Mesendoderm (in vitro differentiated cells): Measurements from ENCODE around the gene FBLN1.

Source experiments
- DNase-seq: peaks from one replicate; pipeline ENCODE4 v3.0.0; 2013
- H2AK5ac ChIP-seq: 2 replicates; pipeline ENCODE4 v1.6.1; 2013; ENCODE audit warnings: low read length, inconsistent platforms
- H2BK120ac ChIP-seq: 2 replicates; pipeline ENCODE4 v1.6.1; 2013; ENCODE audit warnings: low read depth, mild to moderate bottlenecking, low read length, moderate library complexity, mixed read lengths
- H2BK15ac ChIP-seq: replicated peaks from 2 replicates; pipeline ENCODE4 v1.6.1; 2013; ENCODE audit warnings: low read depth, mild to moderate bottlenecking, moderate library complexity
- H2BK5ac ChIP-seq: 2 replicates; pipeline ENCODE4 v1.6.1; 2013; ENCODE audit warnings: low read length, inconsistent platforms
- H3K18ac ChIP-seq: 2 replicates; pipeline ENCODE4 v1.6.1; 2013; ENCODE audit warnings: mild to moderate bottlenecking, low read length, mixed read lengths
- H3K23ac ChIP-seq: one replicate; pipeline ENCODE4 v1.6.1; 2013; ENCODE audit warnings: low read length
- H3K27ac ChIP-seq: 2 replicates; pipeline ENCODE4 v1.5.1; 2013; ENCODE audit warnings: low read depth, mild to moderate bottlenecking, inconsistent platforms, low read length, moderate library complexity
- H3K27me3 ChIP-seq: 2 replicates; pipeline ENCODE4 v1.6.1; 2013; ENCODE audit warnings: low read length, control low read depth, mild to moderate bottlenecking, inconsistent platforms; ENCODE audit not compliant: insufficient read depth, poor library complexity
- H3K36me3 ChIP-seq: 2 replicates; pipeline ENCODE4 v1.6.1; 2013; ENCODE audit warnings: low read length, inconsistent platforms; ENCODE audit not compliant: control insufficient read depth, insufficient read depth
- H3K4ac ChIP-seq: one replicate; pipeline ENCODE4 v1.6.1; 2013; ENCODE audit warnings: low read depth, mild to moderate bottlenecking, low read length, moderate library complexity
- H3K4me1 ChIP-seq: 2 replicates; pipeline ENCODE4 v1.6.1; 2013; ENCODE audit warnings: low read depth, low read length, inconsistent platforms; ENCODE audit not compliant: control insufficient read depth
- H3K4me2 ChIP-seq: 2 replicates; pipeline ENCODE4 v1.6.1; 2013; ENCODE audit warnings: low read length
- H3K4me3 ChIP-seq: 2 replicates; pipeline ENCODE4 v1.5.1; 2013; ENCODE audit warnings: mild to moderate bottlenecking, low read length
- H3K56ac ChIP-seq: one replicate; pipeline ENCODE4 v1.6.1; 2013; ENCODE audit warnings: low read length
- H3K79me1 ChIP-seq: 2 replicates; pipeline ENCODE4 v1.6.1; 2013; ENCODE audit warnings: low read length, inconsistent platforms
- H3K79me2 ChIP-seq: 2 replicates; pipeline ENCODE4 v1.6.1; 2013; ENCODE audit warnings: mild to moderate bottlenecking, low read length; ENCODE audit not compliant: control insufficient read depth, insufficient read depth
- H3K9ac ChIP-seq: 2 replicates; pipeline ENCODE4 v1.6.1; 2013; ENCODE audit warnings: low read length, inconsistent platforms
- H4K5ac ChIP-seq: one replicate; pipeline ENCODE4 v1.6.1; 2013; ENCODE audit warnings: low read length
- H4K8ac ChIP-seq: one replicate; pipeline ENCODE4 v1.6.1; 2013; ENCODE audit warnings: low read depth, mild to moderate bottlenecking, control low read depth, low read length, moderate library complexity
- WGBS: extraction: QIAGEN DNeasy Blood & Tissue Kit; methylation state at CpG from one replicate; pipeline ENCODE4 v1.1.7; 2013; ENCODE audit warnings: low lambda C conversion rate, missing lambda C conversion rate; ENCODE audit not compliant: insufficient coverage; ENCODE audit errors: extremely low coverage; 5-methylcytosine and 5-hydroxymethylcytosine counted together

The FBLN1 gene

DNA sequence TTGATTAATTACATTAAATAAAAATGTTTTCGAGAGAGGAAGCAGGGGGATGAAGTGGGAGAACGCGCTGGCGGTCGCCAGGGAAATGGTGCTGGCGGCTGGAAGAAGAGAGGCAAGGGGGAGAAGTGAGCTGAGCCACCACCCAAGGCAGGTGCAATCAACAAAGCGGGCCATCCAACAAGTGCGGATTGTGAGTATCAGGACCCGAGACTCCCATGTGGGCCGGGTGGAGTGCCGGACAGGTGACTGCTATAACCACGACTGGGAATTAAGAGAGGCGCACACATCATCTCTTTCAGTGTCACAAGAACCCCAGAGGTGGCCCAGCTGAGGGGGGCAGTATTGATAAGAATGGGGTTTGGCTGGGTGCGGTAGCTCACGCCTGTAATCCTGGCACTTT, 127.8 kb downstream of the FBLN1 start:
- H3K18ac ChIP-seq = no peak overlapping the region
- no peak overlapping the region for H3K4ac ChIP-seq
- no peak for DNase-seq
- H3K79me1 ChIP-seq = no peaks in the 10 kb centered on the region
- no peak overlapping the region for H4K5ac ChIP-seq
- no CpG with 5 or more reads among the region's 15 CpGs for WGBS
- no peak overlapping the region for H3K4me2 ChIP-seq
- no peaks in the 10 kb centered on the region for H3K79me2 ChIP-seq
- H3K9ac ChIP-seq = no peak overlapping the region
- H2BK120ac ChIP-seq = no peak overlapping the region
- H3K36me3 ChIP-seq = no peaks in the 10 kb centered on the region
- no peaks in the 10 kb centered on the region for H3K4me1 ChIP-seq
- H4K8ac ChIP-seq = no peak overlapping the region
- H3K23ac ChIP-seq = no peak overlapping the region
- H3K56ac ChIP-seq = no peak overlapping the region
- no peak overlapping the region for H2AK5ac ChIP-seq
- no peak overlapping the region for H3K4me3 ChIP-seq
- no peak overlapping the region for H2BK15ac ChIP-seq
- no peak overlapping the region for H2BK5ac ChIP-seq
- no peaks in the 10 kb centered on the region for H3K27me3 ChIP-seq
- H3K27ac ChIP-seq = no peak overlapping the region

DNA sequence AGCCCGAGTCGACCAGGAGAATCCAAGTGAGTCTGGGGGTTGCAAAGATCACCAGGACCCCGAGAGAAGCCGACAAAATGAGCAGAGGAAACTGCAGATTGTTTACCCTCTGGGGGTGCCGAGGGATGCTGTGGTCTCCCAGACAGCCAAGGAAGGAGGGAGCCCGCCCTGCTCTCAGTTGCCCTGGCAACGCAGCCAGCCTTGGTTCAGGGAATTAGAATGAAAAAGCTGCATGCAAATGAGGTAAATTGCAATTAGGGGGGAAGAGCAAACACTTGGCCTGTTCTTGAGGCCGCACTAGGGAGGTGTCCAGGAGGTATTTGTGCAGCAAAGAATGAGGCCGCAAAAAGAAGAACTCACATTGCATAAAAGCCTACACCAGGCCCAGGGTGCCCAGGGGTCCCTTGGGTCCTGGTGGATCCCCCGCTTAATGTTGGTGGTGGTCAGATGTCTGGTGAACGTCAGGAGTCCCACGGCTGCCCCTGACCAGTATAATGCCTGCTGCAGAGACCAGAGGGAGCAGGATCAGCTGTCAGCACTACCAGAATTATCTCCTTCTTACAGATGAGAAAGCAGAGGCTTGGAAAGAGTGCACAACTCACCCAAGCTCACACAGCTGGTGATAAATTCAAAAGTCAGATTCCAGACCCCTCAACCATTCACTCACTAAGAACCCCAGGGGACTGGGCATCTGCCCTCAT, 128.6 kb downstream of the FBLN1 start:
- no peaks in the 10 kb centered on the region for H3K4me1 ChIP-seq
- no peak overlapping the region for H3K9ac ChIP-seq
- no peak overlapping the region for H2BK15ac ChIP-seq
- no peaks in the 10 kb centered on the region for H3K79me1 ChIP-seq
- H3K36me3 ChIP-seq = no peaks in the 10 kb centered on the region
- no peak overlapping the region for H4K8ac ChIP-seq
- no peak overlapping the region for H4K5ac ChIP-seq
- no peak for DNase-seq
- no peak overlapping the region for H3K4me3 ChIP-seq
- no peak overlapping the region for H3K27ac ChIP-seq
- H2BK120ac ChIP-seq = no peak overlapping the region
- no peaks in the 10 kb centered on the region for H3K27me3 ChIP-seq
- no peak overlapping the region for H3K23ac ChIP-seq
- no peak overlapping the region for H2AK5ac ChIP-seq
- H2BK5ac ChIP-seq = no peak overlapping the region
- no peak overlapping the region for H3K18ac ChIP-seq
- H3K4ac ChIP-seq = no peak overlapping the region
- H3K79me2 ChIP-seq = no peaks in the 10 kb centered on the region
- no peak overlapping the region for H3K4me2 ChIP-seq
- no CpG with 5 or more reads among the region's 12 CpGs for WGBS
- no peak overlapping the region for H3K56ac ChIP-seq

DNA sequence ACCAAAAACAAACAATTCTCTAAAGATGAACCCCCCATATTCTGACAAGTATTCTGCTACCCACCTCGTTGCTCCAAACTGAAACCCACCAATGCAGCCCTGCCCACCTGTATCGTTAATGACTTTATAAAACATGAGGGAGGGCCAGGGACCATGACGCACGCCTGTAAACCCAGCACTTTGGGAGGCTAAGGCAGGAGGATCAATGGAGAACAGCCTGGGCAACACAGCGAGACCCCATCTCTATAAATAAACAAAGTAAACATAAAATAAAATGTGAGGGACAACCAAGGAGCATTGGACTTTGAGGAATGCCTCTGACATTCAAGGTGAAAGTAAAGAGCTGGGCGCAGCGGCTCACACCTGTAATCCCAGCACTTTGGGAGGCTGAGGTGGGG, 129.2 kb downstream of the FBLN1 start:
- DNase-seq = no peak
- Histone ChIP-seq H3K27me3 (no peaks in the 10 kb centered on the region), H3K23ac (no peak overlapping the region), H3K4me1 (no peaks in the 10 kb centered on the region), H2AK5ac (no peak overlapping the region), H3K4me3 (no peak overlapping the region), H4K8ac (no peak overlapping the region), H2BK15ac (no peak overlapping the region), H3K56ac (no peak overlapping the region), H2BK5ac (no peak overlapping the region), H2BK120ac (no peak overlapping the region), H3K79me1 (no peaks in the 10 kb centered on the region), H3K27ac (no peak overlapping the region), H3K4ac (no peak overlapping the region), H3K4me2 (no peak overlapping the region), H3K18ac (no peak overlapping the region), H3K36me3 (no peaks in the 10 kb centered on the region), H3K79me2 (no peaks in the 10 kb centered on the region), H4K5ac (no peak overlapping the region), H3K9ac (no peak overlapping the region)
- no CpG with 5 or more reads among the region's 7 CpGs for WGBS

GRCh38 chr22:45632791-45633515, 130.3 kb downstream of the FBLN1 start:
- Histone ChIP-seq H2BK120ac (no peak overlapping the region), H4K5ac (no peak overlapping the region), H3K27ac (no peak overlapping the region), H3K4me1 (no peaks in the 10 kb centered on the region), H4K8ac (no peak overlapping the region), H3K36me3 (no peaks in the 10 kb centered on the region), H3K4ac (no peak overlapping the region), H2AK5ac (no peak overlapping the region), H2BK5ac (no peak overlapping the region), H2BK15ac (no peak overlapping the region), H3K4me3 (no peak overlapping the region), H3K23ac (no peak overlapping the region), H3K27me3 (no peaks in the 10 kb centered on the region), H3K4me2 (no peak overlapping the region), H3K79me1 (no peaks in the 10 kb centered on the region), H3K18ac (no peak overlapping the region), H3K9ac (no peak overlapping the region), H3K79me2 (no peaks in the 10 kb centered on the region), H3K56ac (no peak overlapping the region)
- no peak for DNase-seq
- WGBS = no CpG with 5 or more reads among the region's 15 CpGs

GRCh38 chr22:45636683-45637082, 134.0 kb downstream of the FBLN1 start:
- no peak overlapping the region for H3K4ac ChIP-seq
- H3K23ac ChIP-seq = no peak overlapping the region
- no peaks in the 10 kb centered on the region for H3K36me3 ChIP-seq
- H4K5ac ChIP-seq = no peak overlapping the region
- no peak for DNase-seq
- H2AK5ac ChIP-seq = no peak overlapping the region
- no peak overlapping the region for H3K27ac ChIP-seq
- no peaks in the 10 kb centered on the region for H3K79me2 ChIP-seq
- no peak overlapping the region for H3K4me2 ChIP-seq
- H2BK15ac ChIP-seq = no peak overlapping the region
- no peak overlapping the region for H2BK120ac ChIP-seq
- H3K56ac ChIP-seq = no peak overlapping the region
- H3K27me3 ChIP-seq = no peaks in the 10 kb centered on the region
- peaks cover 2% of the 10 kb centered on the region for H3K4me1 ChIP-seq
- H3K4me3 ChIP-seq = no peak overlapping the region
- no peak overlapping the region for H3K18ac ChIP-seq
- no CpG with 5 or more reads among the region's 7 CpGs for WGBS
- H4K8ac ChIP-seq = no peak overlapping the region
- no peak overlapping the region for H3K9ac ChIP-seq
- H2BK5ac ChIP-seq = no peak overlapping the region
- no peaks in the 10 kb centered on the region for H3K79me1 ChIP-seq
